A549 treated with AZD9567 at 1 μM for 4 hours (cell line): ENCODE measurements around the gene TBC1D3K. TPM values are rescaled to one million over a fixed set of nuclear protein-coding genes. Genes with fewer than 3 reads are reported as not detected.

ENCODE experiments used
- total RNA-seq: library from RNA; stranded (reverse); fragments of 200-300 nt; extraction: Qiagen RNA extraction; gene quantifications from 5 replicates; pipeline ENCODE4 v1.2.3, GENCODE V29; 2022; ENCODE audit not compliant: insufficient read depth

TBC1D3K gene
- total RNA-seq = not detected in 5 replicates

GRCh38 chr17:37924115-37924514 is at the start of gene TBC1D3K:
TSS of gene TBC1D3K (plus strand) at chr17:37924415. CDS start at chr17:37926000, 1,585 bp downstream.

Other genes starting within 250 kb of the TBC1D3K start
- 15.4 to 16.6 TPM (median 16.0 TPM) in 5 replicates for gene HNF1B, start 179.4 kb upstream of the TBC1D3K start, total RNA-seq
- gene TBC1D3L, start 64.6 kb downstream of the TBC1D3K start, total RNA-seq = 11.2 to 15.1 TPM (median 13.1 TPM) in 5 replicates
- gene TBC1D3D, start 79.6 kb downstream of the TBC1D3K start, total RNA-seq = 0.09 to 0.11 TPM in 2 of 5 replicates, not detected in the others
- not detected in 5 replicates for gene TBC1D3C, start 144.2 kb downstream of the TBC1D3K start, total RNA-seq
- gene TBC1D3E, start 203.5 kb downstream of the TBC1D3K start, total RNA-seq = 0.08 TPM in 1 of 5 replicates, not detected in the others